Measurements from ENCODE around the gene YPEL1. TPM values are rescaled to one million over a fixed set of nuclear protein-coding genes. Genes with fewer than 3 reads are reported as not detected.

The YPEL1 gene
- total and polyA plus RNA-seq, 10 of the 15 experiments (the other 5 are each of a cell fraction or from before 2014, with no cell fraction given) = 0.13 to 5.0 (median 1.6) TPM

DNA sequence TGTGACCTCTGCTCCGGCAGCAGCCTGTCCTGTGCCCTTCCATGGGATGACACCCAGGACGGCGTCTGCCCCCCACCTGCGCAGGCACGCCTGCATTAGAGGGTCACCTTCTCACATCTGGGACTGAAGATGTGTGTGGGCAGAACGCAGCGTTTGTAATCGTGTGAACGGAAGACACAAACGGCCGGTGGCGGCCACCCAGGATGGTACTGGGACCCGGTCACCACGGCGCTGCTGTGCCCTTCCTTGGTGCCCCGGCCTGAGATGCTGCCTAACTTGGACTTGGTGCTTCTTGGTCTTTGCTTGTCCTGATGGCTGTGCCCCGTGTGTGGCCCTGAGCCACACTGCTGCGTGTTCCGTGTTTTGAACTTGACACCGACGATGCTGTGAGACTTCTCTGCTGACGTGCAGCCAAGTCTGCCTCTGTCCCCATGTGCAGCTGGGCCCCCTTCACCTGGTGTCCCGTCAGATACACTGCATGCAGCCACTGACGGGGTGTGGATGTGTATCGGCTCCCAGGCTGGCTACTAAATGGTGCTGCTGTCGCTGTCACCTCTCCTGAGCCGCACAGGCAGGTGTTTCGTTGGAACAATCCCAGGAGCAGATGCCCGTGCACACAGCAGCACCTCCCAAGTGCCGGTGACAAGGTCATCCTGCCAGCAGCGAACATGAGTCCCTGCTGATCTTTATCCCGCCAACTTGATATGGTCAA lies 21.4 kb downstream of the YPEL1 start (continued):
- TF ChIP-seq, protein P1, sequence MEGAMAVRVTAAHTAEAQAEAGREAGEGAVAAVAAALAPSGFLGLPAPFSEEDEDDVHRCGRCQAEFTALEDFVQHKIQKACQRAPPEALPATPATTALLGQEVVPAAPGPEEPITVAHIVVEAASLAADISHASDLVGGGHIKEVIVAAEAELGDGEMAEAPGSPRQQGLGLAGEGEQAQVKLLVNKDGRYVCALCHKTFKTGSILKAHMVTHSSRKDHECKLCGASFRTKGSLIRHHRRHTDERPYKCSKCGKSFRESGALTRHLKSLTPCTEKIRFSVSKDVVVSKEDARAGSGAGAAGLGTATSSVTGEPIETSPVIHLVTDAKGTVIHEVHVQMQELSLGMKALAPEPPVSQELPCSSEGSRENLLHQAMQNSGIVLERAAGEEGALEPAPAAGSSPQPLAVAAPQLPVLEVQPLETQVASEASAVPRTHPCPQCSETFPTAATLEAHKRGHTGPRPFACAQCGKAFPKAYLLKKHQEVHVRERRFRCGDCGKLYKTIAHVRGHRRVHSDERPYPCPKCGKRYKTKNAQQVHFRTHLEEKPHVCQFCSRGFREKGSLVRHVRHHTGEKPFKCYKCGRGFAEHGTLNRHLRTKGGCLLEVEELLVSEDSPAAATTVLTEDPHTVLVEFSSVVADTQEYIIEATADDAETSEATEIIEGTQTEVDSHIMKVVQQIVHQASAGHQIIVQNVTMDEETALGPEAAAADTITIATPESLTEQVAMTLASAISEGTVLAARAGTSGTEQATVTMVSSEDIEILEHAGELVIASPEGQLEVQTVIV (IDR thresholded peaks at IDR 0.05; ENCODE audit: borderline replicate concordance, partially characterized antibody) = no peak
- no peak for TF ChIP-seq CEBPB (IDR thresholded peaks at IDR 0.05; ENCODE audit: borderline replicate concordance in 1 of 2, low read depth in 2 of 2, low read length in 2 of 2)

- ChIA-PET POLR2A (interaction anchor here (1.0 kb wide), 1 partner anchor 46 kb away, joined by 3 read pairs; no protein-coding TSS in a partner anchor), CTCF (interaction anchor here (0.5 to 4.6 kb wide), 16 partner anchors 13 to 1243 kb away, joined by 3 to 36 read pairs (median 3); no protein-coding TSS in a partner anchor), SMC1A (ENCODE audit: uncharacterized antibody, unreplicated experiment) (interaction anchor here (0.6 to 2.2 kb wide), 9 partner anchors 15 to 239 kb away, joined by 3 to 12 read pairs (median 4); partner anchors contain the start of gene PPM1F), RAD21 (ENCODE audit: unreplicated experiment) (interaction anchor here (0.5 to 2.3 kb wide), 10 partner anchors 13 to 239 kb away, joined by 3 to 13 read pairs (median 4); partner anchors contain the start of gene PPM1F)
- WGBS (ENCODE audit: insufficient coverage, insufficient replicate concordance, low lambda C conversion rate, missing lambda C conversion rate) = 27% methylated on average over 9 of the region's 9 CpGs
- BruUV-seq (replicated peaks) = no TSS peak
- Histone ChIP-seq H3K27me3 (replicated peaks in 1 of 2; ENCODE audit: control insufficient read depth in 2 of 2, insufficient read depth in 2 of 2, low read length in 1 of 2) (no peaks in the 10 kb centered on the region), H3K27ac (ENCODE audit: control insufficient read depth, insufficient read depth) (no peak overlapping the region), H3K9ac (ENCODE audit: control insufficient read depth, insufficient read depth, low read length) (no peak overlapping the region), H4K20me1 (ENCODE audit: control insufficient read depth, insufficient read depth) (no peaks in the 10 kb centered on the region), H2AFZ (ENCODE audit: control insufficient read depth, low read depth, low read length) (peak overlapping the region; percentile 29), H3K36me3 (ENCODE audit: control insufficient read depth in 2 of 2, insufficient read depth in 2 of 2, low read length in 1 of 2) (no peaks in the 10 kb centered on the region), H3K4me1 (ENCODE audit: control insufficient read depth, insufficient read depth, low read length) (no peaks in the 10 kb centered on the region), H3K9me3 (replicated peaks; ENCODE audit: control insufficient read depth, insufficient read depth, low read length) (no peaks in the 10 kb centered on the region), H3K4me2 (ENCODE audit: control insufficient read depth, insufficient read depth) (no peak overlapping the region), H3K4me3 (no peak overlapping the region), H3K79me2 (ENCODE audit: control insufficient read depth, insufficient read depth, low read length) (no peaks in the 10 kb centered on the region)
- DNase-seq (ENCODE audit: low read depth, low spot score) = peak; percentile 25
- TF ChIP-seq RELB (IDR thresholded peaks at IDR 0.05; ENCODE audit: low read depth) (peak; percentile 28; the same call in 1 of the 2 replicates), TBL1XR1 (IDR thresholded peaks at IDR 0.05; ENCODE audit: low read depth, low read length) (no peak), NBN (IDR thresholded peaks at IDR 0.05) (peak; percentile 12; the same call in 1 of the 2 replicates), MEF2B (IDR thresholded peaks at IDR 0.05; ENCODE audit: partially characterized antibody, poor library complexity, severe bottlenecking) (peak; percentile 6)
- TF ChIP-seq, protein P2, sequence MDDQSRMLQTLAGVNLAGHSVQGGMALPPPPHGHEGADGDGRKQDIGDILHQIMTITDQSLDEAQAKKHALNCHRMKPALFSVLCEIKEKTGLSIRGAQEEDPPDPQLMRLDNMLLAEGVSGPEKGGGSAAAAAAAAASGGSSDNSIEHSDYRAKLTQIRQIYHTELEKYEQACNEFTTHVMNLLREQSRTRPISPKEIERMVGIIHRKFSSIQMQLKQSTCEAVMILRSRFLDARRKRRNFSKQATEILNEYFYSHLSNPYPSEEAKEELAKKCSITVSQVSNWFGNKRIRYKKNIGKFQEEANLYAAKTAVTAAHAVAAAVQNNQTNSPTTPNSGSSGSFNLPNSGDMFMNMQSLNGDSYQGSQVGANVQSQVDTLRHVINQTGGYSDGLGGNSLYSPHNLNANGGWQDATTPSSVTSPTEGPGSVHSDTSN (IDR thresholded peaks at IDR 0.05; ENCODE audit: insufficient replicate concordance, low read depth, low read length) = no peak
- intact Hi-C loops (cut with micrococcal nuclease; ENCODE audit: unreplicated experiment) (loop anchor here (1.0 kb wide), 1 partner anchor 225 kb away; no protein-coding TSS in a partner anchor), in situ Hi-C loops (cut with MboI) (loop anchor here (5.0 to 25.0 kb wide), 2 partner anchors 234 to 1199 kb away; no protein-coding TSS in a partner anchor)
- ATAC-seq = peak; percentile 82
- no peak for FAIRE-seq
Measured at GRCh38 chr22:21713428-21714058, 22.1 kb downstream of the YPEL1 start.

All from GM12878 (cell line).